Upper lobe of right lung (tissue), 1 donor: Measurements from ENCODE around the gene ECHDC3. TPM values are rescaled to one million over a fixed set of nuclear protein-coding genes. Genes with fewer than 3 reads are reported as not detected.
A peak's percentile ranks its signal among the peaks of the same experiment; 100 is the strongest.

Experiments
- ATAC-seq: fragments of 200-7000 bp; cut with Tn5 transposase; one replicate; pipeline ENCODE4 v1.9.1; 2020; ENCODE audit warnings: mild to moderate bottlenecking, moderate library complexity
- DNase-seq: peaks from one replicate; pipeline ENCODE4 v3.0.0-alpha.2; 2020
- H3K27ac ChIP-seq: fragments of 200-600 bp; one replicate; pipeline ENCODE4 v1.8.0; 2022
- H3K27me3 ChIP-seq: fragments of 200-600 bp; one replicate; pipeline ENCODE4 v1.8.0; 2022; ENCODE audit warnings: mild to moderate bottlenecking
- H3K36me3 ChIP-seq: fragments of 200-600 bp; one replicate; pipeline ENCODE4 v1.8.0; 2022
- H3K4me1 ChIP-seq: fragments of 200-600 bp; one replicate; pipeline ENCODE4 v1.8.0; 2022
- H3K4me3 ChIP-seq: fragments of 200-600 bp; one replicate; pipeline ENCODE4 v1.8.0; 2022; ENCODE audit warnings: mild to moderate bottlenecking
- H3K9me3 ChIP-seq: fragments of 200-600 bp; one replicate; pipeline ENCODE4 v1.8.0; 2022
- CTCF ChIP-seq: fragments of 200-600 bp; IDR thresholded peaks from one replicate; pipeline ENCODE4 v1.8.0; 2022; ENCODE audit warnings: antibody characterized with exemption
- intact Hi-C: fragments of 100-400 bp; cut with DNase I; formaldehyde crosslinking; loops from one replicate; pipeline ENCODE4 v1.11.0; 2022
- total RNA-seq: library from RNA; stranded (reverse); fragmentation: NEBNext Ultra II Directional; extraction: Animal tissue kit (Norgen Biotek cat#: 25700); gene quantifications from one replicate; pipeline ENCODE4 v1.2.1, GENCODE V29; 2021
- donor health status: DM: no; HTN: yes; CAD: no; lungs with severe emphysema.

Gene ECHDC3
- total RNA-seq, 1 donor from 2014 or later, result 39.4 TPM

GRCh38 chr10:11759347-11759746, 17.2 kb downstream of the ECHDC3 start:
- Histone ChIP-seq H3K27me3 (no peaks in the 10 kb centered on the region), H3K4me3 (no peak overlapping the region), H3K36me3 (peaks cover 63% of the 10 kb centered on the region), H3K27ac (no peak overlapping the region), H3K9me3 (no peaks in the 10 kb centered on the region), H3K4me1 (peaks cover 19% of the 10 kb centered on the region)
- TF ChIP-seq CTCF, result no peak
- intact Hi-C loops, result loop anchor here (5.0 kb wide), 1 partner anchor 242 kb away; no protein-coding TSS in a partner anchor
- no peak for ATAC-seq
- DNase-seq, result peak; percentile 20

- peaks cover 19% of the 10 kb centered on the region for H3K4me1 ChIP-seq
- peaks cover 66% of the 10 kb centered on the region for H3K36me3 ChIP-seq
- intact Hi-C loops, result no loop called here
- ATAC-seq (no peak), DNase-seq (peak; percentile 27)
- TF ChIP-seq CTCF, result no peak
- no peaks in the 10 kb centered on the region for H3K27me3 ChIP-seq
- no peak overlapping the region for H3K4me3 ChIP-seq
- no peaks in the 10 kb centered on the region for H3K9me3 ChIP-seq
- H3K27ac ChIP-seq, result no peak overlapping the region
Observed at GRCh38 chr10:11760151-11760550, 18.0 kb downstream of the ECHDC3 start.

GRCh38 chr10:11760861-11761260, 18.7 kb downstream of the ECHDC3 start:
- DNase-seq, result peak; percentile 22
- Histone ChIP-seq H3K9me3 (no peaks in the 10 kb centered on the region), H3K27me3 (no peaks in the 10 kb centered on the region), H3K27ac (no peak overlapping the region), H3K4me1 (peaks cover 19% of the 10 kb centered on the region), H3K4me3 (no peak overlapping the region), H3K36me3 (peaks cover 60% of the 10 kb centered on the region)
- intact Hi-C loops, result no loop called here
- no peak for TF ChIP-seq CTCF
- ATAC-seq, result no peak

- DNase-seq, result peak; percentile 25
- no peak overlapping the region for H3K27ac ChIP-seq
Observed at GRCh38 chr10:11761431-11761830, 19.2 kb downstream of the ECHDC3 start.

GRCh38 chr10:11762706-11763500, 20.7 kb downstream of the ECHDC3 start:
- peaks cover 55% of the 10 kb centered on the region for H3K36me3 ChIP-seq
- intact Hi-C loops, result no loop called here

More at GRCh38 chr10:11761431-11761830, 19.2 kb downstream of the ECHDC3 start:
- no peak for ATAC-seq
- Histone ChIP-seq H3K4me3 (no peak overlapping the region), H3K36me3 (peaks cover 55% of the 10 kb centered on the region), H3K27me3 (no peaks in the 10 kb centered on the region), H3K9me3 (no peaks in the 10 kb centered on the region), H3K4me1 (peaks cover 17% of the 10 kb centered on the region)
- TF ChIP-seq CTCF, result no peak
- intact Hi-C loops, result no loop called here

More at GRCh38 chr10:11762706-11763500, 20.7 kb downstream of the ECHDC3 start:
- DNase-seq, result peak; percentile 62
- peaks cover 6% of the 10 kb centered on the region for H3K4me1 ChIP-seq
- no peak for TF ChIP-seq CTCF
- H3K4me3 ChIP-seq, result no peak overlapping the region
- H3K27me3 ChIP-seq, result no peaks in the 10 kb centered on the region
- no peaks in the 10 kb centered on the region for H3K9me3 ChIP-seq
- ATAC-seq, result no peak
- no peak overlapping the region for H3K27ac ChIP-seq
